PC-3 (cell line): ENCODE measurements around the gene PBOV1. TPM values are rescaled to one million over a fixed set of nuclear protein-coding genes. Genes with fewer than 3 reads are reported as not detected.

Experiments
- ATAC-seq: fragments of 200-7000 bp; cut with Tn5 transposase; 2 replicates; pipeline ENCODE4 v1.9.1; 2020; ENCODE audit warnings: mild to moderate bottlenecking, moderate library complexity
- BruUV-seq: library from RNA; stranded (reverse); fragments of 400-500 nt; replicated peaks from 2 replicates; lab custom pipeline; 2021; lab: Mats Ljungman, UMichigan
- CTCF ChIA-PET: fragments of 300-600 bp; sonication (Branson Sonifier 250); formaldehyde crosslinking; loops from one replicate; lab custom pipeline; 2022; ENCODE audit warnings: antibody characterized with exemption; lab: Charles Lee
- POLR2A ChIA-PET: fragments of 300-600 bp; sonication (Branson Sonifier 250); formaldehyde crosslinking; loops from one replicate; lab custom pipeline; 2022; ENCODE audit warnings: antibody characterized with exemption; ENCODE audit not compliant: unreplicated experiment; lab: Charles Lee
- DNase-seq: peaks from one replicate; pipeline ENCODE4 v3.0.0-alpha.2; 2015
- H2AFZ ChIP-seq: fragments of 300-600 bp; sonication (generic); 2 replicates; pipeline ENCODE4 v1.6.0; 2016; ENCODE audit warnings: antibody characterized with exemption, low read length
- H3F3A ChIP-seq: fragments of 300-600 bp; sonication (generic); one replicate; pipeline ENCODE4 v1.6.0; 2017; ENCODE audit warnings: antibody characterized with exemption, low read length, control low read depth, mild to moderate bottlenecking; ENCODE audit not compliant: unreplicated experiment
- H3K27ac ChIP-seq: fragments of 300-600 bp; sonication (generic); 2 replicates; pipeline ENCODE4 v1.5.1; 2016; ENCODE audit warnings: mild to moderate bottlenecking, low read length
- H3K27me3 ChIP-seq: fragments of 300-600 bp; sonication (generic); 2 replicates; pipeline ENCODE4 v1.6.1; 2016; ENCODE audit warnings: low read length, mixed read lengths
- H3K36me3 ChIP-seq: fragments of 300-600 bp; sonication (generic); 2 replicates; pipeline ENCODE4 v1.6.1; 2016; ENCODE audit warnings: low read depth, mixed run types, low read length, mixed read lengths
- H3K4me1 ChIP-seq: fragments of 300-600 bp; sonication (generic); 2 replicates; pipeline ENCODE4 v1.5.1; 2016; ENCODE audit warnings: low read length; ENCODE audit not compliant: insufficient read depth
- H3K4me2 ChIP-seq: fragments of 300-600 bp; sonication (generic); 2 replicates; pipeline ENCODE4 v1.6.0; 2016; ENCODE audit warnings: low read length
- H3K4me3 ChIP-seq: fragments of 300-600 bp; sonication (generic); 2 replicates; pipeline ENCODE4 v1.5.1; 2016; ENCODE audit warnings: mild to moderate bottlenecking, low read length, mixed read lengths
- H3K79me2 ChIP-seq: fragments of 300-600 bp; sonication (generic); 2 replicates; pipeline ENCODE4 v1.6.1; 2017; ENCODE audit warnings: low read length, mixed read lengths
- H3K9ac ChIP-seq: fragments of 300-600 bp; sonication (generic); 2 replicates; pipeline ENCODE4 v1.6.0; 2016; ENCODE audit warnings: mild to moderate bottlenecking, low read length
- H3K9me2 ChIP-seq: fragments of 300-600 bp; sonication (generic); replicated peaks from 2 replicates; pipeline ENCODE4 v1.6.1; 2016; ENCODE audit warnings: mixed run types, low read length, mixed read lengths
- H3K9me3 ChIP-seq: fragments of 300-600 bp; sonication (generic); 2 replicates; pipeline ENCODE4 v1.6.1; 2016; ENCODE audit warnings: low read length, mixed read lengths
- H4K20me1 ChIP-seq: fragments of 300-600 bp; sonication (generic); 2 replicates; pipeline ENCODE4 v1.6.1; 2016; ENCODE audit warnings: low read length, mixed read lengths
- EZH2 ChIP-seq: fragments of 300-600 bp; sonication (generic); IDR thresholded peaks from one replicate; pipeline ENCODE4 v1.6.1; 2017; ENCODE audit warnings: antibody characterized with exemption, mild to moderate bottlenecking, low read length; ENCODE audit not compliant: unreplicated experiment
- EZH2phosphoT487 ChIP-seq: fragments of 300-600 bp; sonication (generic); IDR thresholded peaks from 2 replicates; pipeline ENCODE4 v1.6.1; 2018; ENCODE audit warnings: mild to moderate bottlenecking, antibody characterized with exemption, low read length, borderline replicate concordance
- intact Hi-C: fragments of 100-400 bp; cut with micrococcal nuclease; formaldehyde crosslinking; loops from 2 replicates; pipeline ENCODE4 v1.9.0; 2023
- total RNA-seq: library from RNA; depleted of rRNA; stranded (reverse); fragments of >200 nt; gene quantifications from 2 replicates; pipeline ENCODE4 v1.2.3, GENCODE V29; 2014
- TF ChIP-seq, protein P1 (sequence below): fragments of 300-600 bp; sonication (generic); conservative IDR thresholded peaks from 2 replicates; pipeline ENCODE4 v1.5.1; 2017; ENCODE audit warnings: antibody characterized with exemption, low read depth, mild to moderate bottlenecking, low read length

Gene PBOV1
- total RNA-seq, 1 experiment from 2014 or later: not detected

DNA sequence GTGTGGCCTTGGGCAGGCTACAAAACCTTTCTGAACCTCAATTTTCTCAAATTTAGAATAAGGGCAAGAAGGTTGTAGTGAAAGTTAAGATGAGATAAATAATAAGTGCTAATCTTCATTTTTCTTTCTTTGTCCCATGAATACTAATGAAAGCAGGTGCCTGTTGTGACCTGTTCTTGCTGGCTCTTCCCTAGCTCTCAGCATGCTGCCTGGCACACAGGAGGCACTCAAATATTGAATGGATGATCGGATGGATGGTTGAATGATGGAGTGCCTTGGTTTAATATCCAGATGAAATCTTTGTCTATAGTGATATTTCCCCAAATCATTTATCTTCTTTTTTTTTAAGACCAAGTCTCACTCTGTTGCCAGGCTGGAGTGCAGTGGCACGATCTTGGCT lies 15.0 kb downstream of the PBOV1 start:
- POLR2A ChIA-PET: no interaction called here
- CTCF ChIA-PET: no interaction called here

DNA sequence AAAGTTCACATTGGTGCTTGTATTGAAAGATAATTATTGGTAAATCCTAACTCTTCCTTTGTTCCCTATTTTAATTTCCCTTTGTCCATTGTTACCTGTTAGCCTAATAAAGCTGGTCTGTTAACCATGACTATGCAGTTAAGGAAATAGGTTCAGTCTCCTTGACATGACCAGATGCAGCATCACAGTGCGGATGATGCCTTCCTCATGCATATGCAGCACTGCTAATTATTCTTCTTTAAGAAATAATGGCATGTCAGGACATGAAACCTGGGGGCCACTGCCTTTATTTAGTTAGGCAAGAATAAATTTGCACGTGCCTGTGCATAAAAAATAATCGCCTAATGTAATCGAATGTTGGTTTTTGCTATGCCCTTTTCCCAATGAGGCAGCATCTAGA lies 16.5 kb downstream of the PBOV1 start:
- Histone ChIP-seq H3F3A (no peaks in the 10 kb centered on the region), H3K4me3 (no peak overlapping the region), H2AFZ (no peak overlapping the region), H3K27me3 (no peaks in the 10 kb centered on the region), H3K36me3 (no peaks in the 10 kb centered on the region), H3K79me2 (no peaks in the 10 kb centered on the region), H3K4me1 (no peaks in the 10 kb centered on the region), H3K27ac (no peak overlapping the region), H3K9me3 (no peaks in the 10 kb centered on the region), H4K20me1 (no peaks in the 10 kb centered on the region), H3K4me2 (no peak overlapping the region), H3K9ac (no peak overlapping the region), H3K9me2 (no peaks in the 10 kb centered on the region)
- no peak for ATAC-seq
- TF ChIP-seq EZH2phosphoT487: no peak
- TF ChIP-seq EZH2: no peak
- TF ChIP-seq, protein P1, sequence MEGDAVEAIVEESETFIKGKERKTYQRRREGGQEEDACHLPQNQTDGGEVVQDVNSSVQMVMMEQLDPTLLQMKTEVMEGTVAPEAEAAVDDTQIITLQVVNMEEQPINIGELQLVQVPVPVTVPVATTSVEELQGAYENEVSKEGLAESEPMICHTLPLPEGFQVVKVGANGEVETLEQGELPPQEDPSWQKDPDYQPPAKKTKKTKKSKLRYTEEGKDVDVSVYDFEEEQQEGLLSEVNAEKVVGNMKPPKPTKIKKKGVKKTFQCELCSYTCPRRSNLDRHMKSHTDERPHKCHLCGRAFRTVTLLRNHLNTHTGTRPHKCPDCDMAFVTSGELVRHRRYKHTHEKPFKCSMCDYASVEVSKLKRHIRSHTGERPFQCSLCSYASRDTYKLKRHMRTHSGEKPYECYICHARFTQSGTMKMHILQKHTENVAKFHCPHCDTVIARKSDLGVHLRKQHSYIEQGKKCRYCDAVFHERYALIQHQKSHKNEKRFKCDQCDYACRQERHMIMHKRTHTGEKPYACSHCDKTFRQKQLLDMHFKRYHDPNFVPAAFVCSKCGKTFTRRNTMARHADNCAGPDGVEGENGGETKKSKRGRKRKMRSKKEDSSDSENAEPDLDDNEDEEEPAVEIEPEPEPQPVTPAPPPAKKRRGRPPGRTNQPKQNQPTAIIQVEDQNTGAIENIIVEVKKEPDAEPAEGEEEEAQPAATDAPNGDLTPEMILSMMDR: no peak
- intact Hi-C loops: no loop called here
- no peak for DNase-seq
- no TSS peak for BruUV-seq
- CTCF ChIA-PET: no interaction called here
- POLR2A ChIA-PET: no interaction called here

More for the DNA sequence above, 15.0 kb downstream of the PBOV1 start:
- H3K9ac ChIP-seq: no peak overlapping the region
- TF ChIP-seq EZH2phosphoT487 (no peak), EZH2 (no peak)
- TF ChIP-seq, protein P1: no peak
- H2AFZ ChIP-seq: no peak overlapping the region
- BruUV-seq: no TSS peak
- no peaks in the 10 kb centered on the region for H3K36me3 ChIP-seq
- no peaks in the 10 kb centered on the region for H3K9me2 ChIP-seq
- no peak overlapping the region for H3K27ac ChIP-seq
- intact Hi-C loops: no loop called here
- no peaks in the 10 kb centered on the region for H3K4me1 ChIP-seq
- H3K27me3 ChIP-seq: no peaks in the 10 kb centered on the region
- no peaks in the 10 kb centered on the region for H3K9me3 ChIP-seq
- no peaks in the 10 kb centered on the region for H3K79me2 ChIP-seq
- DNase-seq: no peak
- no peaks in the 10 kb centered on the region for H4K20me1 ChIP-seq
- no peak for ATAC-seq
- no peak overlapping the region for H3K4me2 ChIP-seq
- H3K4me3 ChIP-seq: no peak overlapping the region
- H3F3A ChIP-seq: no peaks in the 10 kb centered on the region

DNA sequence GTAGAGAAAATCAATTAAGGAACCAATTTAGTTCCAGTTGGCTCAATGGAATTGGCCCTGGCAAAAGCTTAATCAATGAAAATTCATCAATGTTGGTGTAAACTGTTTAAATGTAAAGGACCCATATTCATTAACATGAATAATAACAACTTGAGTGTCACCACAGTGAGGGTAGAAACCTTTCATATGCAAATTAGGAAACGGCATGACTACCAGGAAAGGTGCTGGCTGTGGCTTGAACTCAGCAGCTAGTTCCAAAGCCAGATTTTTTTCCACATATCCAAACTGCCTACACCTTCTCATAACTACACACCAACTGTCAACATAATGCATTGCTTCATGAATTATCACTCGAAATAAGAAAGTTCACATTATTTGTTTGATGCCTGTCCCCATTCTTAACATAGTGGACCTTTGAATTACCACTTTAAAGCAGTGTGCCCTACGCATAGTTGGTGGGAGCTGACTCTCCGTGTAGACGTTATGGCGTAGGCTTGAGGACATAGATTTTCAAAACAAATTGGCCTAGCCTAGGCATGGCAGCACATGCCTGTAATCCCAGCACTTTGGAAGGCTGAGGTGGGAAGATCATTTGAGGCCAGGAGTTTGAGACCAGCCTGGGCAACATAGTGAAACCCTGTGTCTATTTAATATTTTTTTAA lies 19.7 kb downstream of the PBOV1 start:
- ATAC-seq (no peak), DNase-seq (no peak)
- CTCF ChIA-PET: no interaction called here

More for the DNA sequence above, 19.7 kb downstream of the PBOV1 start:
- Histone ChIP-seq H3K27me3 (no peaks in the 10 kb centered on the region), H3F3A (no peaks in the 10 kb centered on the region), H3K36me3 (no peaks in the 10 kb centered on the region), H3K27ac (no peak overlapping the region), H3K4me3 (no peak overlapping the region), H3K9me2 (no peaks in the 10 kb centered on the region), H2AFZ (no peak overlapping the region), H3K79me2 (no peaks in the 10 kb centered on the region), H4K20me1 (no peaks in the 10 kb centered on the region), H3K9ac (no peak overlapping the region), H3K9me3 (no peaks in the 10 kb centered on the region), H3K4me1 (no peaks in the 10 kb centered on the region), H3K4me2 (no peak overlapping the region)
- intact Hi-C loops: no loop called here
- POLR2A ChIA-PET: no interaction called here
- TF ChIP-seq EZH2phosphoT487 (no peak), EZH2 (no peak)
- TF ChIP-seq, protein P1: no peak
- no TSS peak for BruUV-seq
